CD14-positive monocyte (primary cell): ENCODE data around the gene CREB3L4. TPM values are rescaled to one million over a fixed set of nuclear protein-coding genes. Genes with fewer than 3 reads are reported as not detected.
"Not testable (repeated sequence)": the region's sequence is repeated elsewhere in the genome, so short reads cannot be mapped to it uniquely, and the experiment has no call there.

Experiments
- DNase-seq, 3 donors: peaks; one replicate each; pipeline ENCODE4 v3.0.0-alpha.2; 2011 to 2022
- H2AFZ ChIP-seq: 2 replicates; pipeline ENCODE4 v1.6.0; 2012; ENCODE audit warnings: mild to moderate bottlenecking, low read depth, low read length, inconsistent platforms; ENCODE audit not compliant: insufficient read depth, poor library complexity, severe bottlenecking
- H3K27ac ChIP-seq, 2 donors: 1 replicate in 1 of 2; 2 replicates in 1 of 2; pipeline ENCODE4 v1.5.1; 2012 to 2013; ENCODE audit warnings: low read length in 2 of 2, control low read depth in 1 of 2, inconsistent platforms in 1 of 2, low read depth in 1 of 2, mild to moderate bottlenecking in 1 of 2
- H3K27me3 ChIP-seq, 2 donors: one replicate each; pipeline versions ENCODE4 v1.6.0 to v1.6.1; 2011 to 2013; ENCODE audit warnings: low read length in 2 of 2; ENCODE audit not compliant: control insufficient read depth in 2 of 2, insufficient read depth in 2 of 2
- H3K36me3 ChIP-seq, 2 donors: replicated peaks in 1 of 2; 1 replicate in 1 of 2; 2 replicates in 1 of 2; pipeline versions ENCODE4 v1.5.1 to v1.6.1; 2012 to 2013; ENCODE audit warnings: low read length in 2 of 2, control low read depth in 1 of 2, inconsistent platforms in 1 of 2, mild to moderate bottlenecking in 1 of 2; ENCODE audit not compliant: insufficient read depth in 2 of 2, control insufficient read depth in 1 of 2
- H3K4me1 ChIP-seq, 2 donors: 1 replicate in 1 of 2; 2 replicates in 1 of 2; pipeline versions ENCODE4 v1.5.1 to v1.6.1; 2012 to 2013; ENCODE audit warnings: low read length in 2 of 2, control low read depth in 1 of 2, inconsistent platforms in 1 of 2, mild to moderate bottlenecking in 1 of 2, moderate library complexity in 1 of 2; ENCODE audit not compliant: insufficient read depth in 2 of 2, control insufficient read depth in 1 of 2
- H3K4me2 ChIP-seq: replicated peaks from 2 replicates; pipeline ENCODE3; 2012; ENCODE audit warnings: low read length, moderate library complexity, mild to moderate bottlenecking; ENCODE audit not compliant: poor library complexity, severe bottlenecking; ENCODE audit errors: extremely low read depth
- H3K4me3 ChIP-seq, 3 experiments: fragments of 200-600 bp in 1 of 3; sonication (generic) in 1 of 3; replicated peaks in 1 of 3; 1 replicate in 2 of 3; 2 replicates in 1 of 3; pipeline ENCODE4 v1.5.1; 2011 to 2013; ENCODE audit warnings: low read length in 3 of 3, mild to moderate bottlenecking in 3 of 3, control low read depth in 2 of 3, low read depth in 2 of 3, inconsistent platforms in 1 of 3, moderate library complexity in 1 of 3
- H3K79me2 ChIP-seq: 2 replicates; pipeline ENCODE4 v1.6.0; 2012; ENCODE audit warnings: mild to moderate bottlenecking, control low read depth, inconsistent platforms, low read length, moderate library complexity; ENCODE audit not compliant: insufficient read depth
- H3K9ac ChIP-seq: 2 replicates; pipeline ENCODE4 v1.6.0; 2017; ENCODE audit warnings: low read length, mild to moderate bottlenecking; ENCODE audit not compliant: insufficient read depth, poor library complexity, severe bottlenecking
- H3K9me3 ChIP-seq, 2 donors: replicated peaks in 1 of 2; 1 replicate in 1 of 2; 2 replicates in 1 of 2; pipeline versions ENCODE4 v1.5.1 to v1.6.1; 2012 to 2013; ENCODE audit warnings: low read length in 2 of 2, control low read depth in 1 of 2; ENCODE audit not compliant: control insufficient read depth in 1 of 2, insufficient read depth in 1 of 2
- H4K20me1 ChIP-seq: 2 replicates; pipeline ENCODE4 v1.6.0; 2012; ENCODE audit warnings: mild to moderate bottlenecking, low read length, control low read depth, moderate library complexity; ENCODE audit not compliant: insufficient read depth
- H3K27ac Mint-ChIP-seq, 7 donors: one replicate each; pipeline ENCODE4 v1.8.0; 2020; ENCODE audit warnings: mild to moderate bottlenecking in 7 of 7, mixed read lengths in 7 of 7, moderate library complexity in 6 of 7, inconsistent platforms in 2 of 7
- H3K27me3 Mint-ChIP-seq, 3 donors: one replicate each; pipeline ENCODE4 v1.8.0; 2021 to 2022; ENCODE audit warnings: low read depth in 3 of 3, mild to moderate bottlenecking in 3 of 3, mixed read lengths in 3 of 3, moderate library complexity in 3 of 3, inconsistent platforms in 1 of 3
- H3K36me3 Mint-ChIP-seq, 2 donors: one replicate each; pipeline ENCODE4 v1.8.0; 2020; ENCODE audit warnings: mixed read lengths in 2 of 2, inconsistent platforms in 1 of 2, mild to moderate bottlenecking in 1 of 2
- H3K4me1 Mint-ChIP-seq: one replicate; pipeline ENCODE4 v1.8.0; 2020; ENCODE audit warnings: mild to moderate bottlenecking, mixed read lengths
- H3K4me3 Mint-ChIP-seq, 2 donors: one replicate each; pipeline ENCODE4 v1.8.0; 2020; ENCODE audit warnings: mild to moderate bottlenecking in 2 of 2, mixed read lengths in 2 of 2, moderate library complexity in 1 of 2
- H3K9me3 Mint-ChIP-seq, 7 donors: one replicate each; pipeline ENCODE4 v1.8.0; 2020 to 2022; ENCODE audit warnings: mixed read lengths in 7 of 7, mild to moderate bottlenecking in 6 of 7, moderate library complexity in 6 of 7, inconsistent platforms in 2 of 7
- WGBS: methylation state at CpG from one replicate; pipeline ENCODE4 v1.1.5; 2013; ENCODE audit warnings: missing lambda C conversion rate; ENCODE audit not compliant: insufficient coverage; 5-methylcytosine and 5-hydroxymethylcytosine counted together
- intact Hi-C, 2 donors: fragments of 100-400 bp; cut with micrococcal nuclease; formaldehyde crosslinking; loops; one replicate each; pipeline versions ENCODE4 v1.15.0 to v1.15.1; 2023
- polyA plus RNA-seq, 3 donors: library from polyadenylated mRNA; depleted of rRNA in 1 of 3; unstranded in 2 of 3; stranded (reverse) in 1 of 3; fragments of 300-500 nt in 2 of 3; fragments of >200 nt in 1 of 3; fragmentation: Illumina TruSeq in 2 of 3; gene quantifications; 1 replicate in 2 of 3; 2 replicates in 1 of 3; pipeline ENCODE4 v1.2.3, GENCODE V29; 2012 to 2021
- TF ChIP-seq, protein P1 (sequence below): fragments of 200-600 bp; IDR thresholded peaks from one replicate; pipeline ENCODE4 v1.8.0; 2022; ENCODE audit warnings: antibody characterized with exemption, mild to moderate bottlenecking

The CREB3L4 gene
- polyA plus RNA-seq, 3 donors = 5.0 to 7.6 (median 6.8) TPM

DNA sequence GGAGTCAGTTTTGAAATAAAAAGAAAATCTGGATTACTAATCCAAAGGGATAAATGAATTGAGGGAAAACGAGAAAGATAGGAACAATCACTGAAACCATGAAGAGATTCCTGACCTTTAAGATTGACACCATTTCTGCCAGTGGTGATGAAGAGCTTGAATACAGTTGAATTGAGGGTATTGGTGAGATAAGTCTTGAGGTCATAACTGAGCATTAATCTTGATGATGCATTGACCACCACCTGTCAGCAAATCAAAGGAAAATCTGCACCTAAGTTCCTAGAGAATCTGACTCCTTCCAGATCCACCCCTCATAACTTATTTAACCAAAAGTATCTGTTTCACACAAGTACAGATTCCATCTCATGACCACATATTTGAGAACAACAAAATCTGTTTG is 44.4 kb downstream of the CREB3L4 start:
- Mint-ChIP-seq H3K4me3 (no peak overlapping the region), H3K36me3 (no peaks in the 10 kb centered on the region), H3K9me3 (peaks cover 0 to 3% (median 0%) of the 10 kb centered on the region in 7 donors), H3K4me1 (no peaks in the 10 kb centered on the region), H3K27ac (no peak overlapping the region), H3K27me3 (peaks cover 2 to 4% (median 2%) of the 10 kb centered on the region in 3 donors)
- WGBS = no CpG with 5 or more reads among the region's 1 CpG
- Histone ChIP-seq H4K20me1 (no peaks in the 10 kb centered on the region), H3K79me2 (no peaks in the 10 kb centered on the region), H3K4me1 (no peaks in the 10 kb centered on the region), H3K27ac (no peak overlapping the region), H3K4me3 (no peak overlapping the region), H2AFZ (no peak overlapping the region), H3K36me3 (no peaks in the 10 kb centered on the region), H3K9me3 (no peaks in the 10 kb centered on the region), H3K9ac (no peak overlapping the region), H3K27me3 (no peaks in the 10 kb centered on the region), H3K4me2 (no peak overlapping the region)
- intact Hi-C loops = no loop called here
- DNase-seq = no peak
- TF ChIP-seq, protein P1, sequence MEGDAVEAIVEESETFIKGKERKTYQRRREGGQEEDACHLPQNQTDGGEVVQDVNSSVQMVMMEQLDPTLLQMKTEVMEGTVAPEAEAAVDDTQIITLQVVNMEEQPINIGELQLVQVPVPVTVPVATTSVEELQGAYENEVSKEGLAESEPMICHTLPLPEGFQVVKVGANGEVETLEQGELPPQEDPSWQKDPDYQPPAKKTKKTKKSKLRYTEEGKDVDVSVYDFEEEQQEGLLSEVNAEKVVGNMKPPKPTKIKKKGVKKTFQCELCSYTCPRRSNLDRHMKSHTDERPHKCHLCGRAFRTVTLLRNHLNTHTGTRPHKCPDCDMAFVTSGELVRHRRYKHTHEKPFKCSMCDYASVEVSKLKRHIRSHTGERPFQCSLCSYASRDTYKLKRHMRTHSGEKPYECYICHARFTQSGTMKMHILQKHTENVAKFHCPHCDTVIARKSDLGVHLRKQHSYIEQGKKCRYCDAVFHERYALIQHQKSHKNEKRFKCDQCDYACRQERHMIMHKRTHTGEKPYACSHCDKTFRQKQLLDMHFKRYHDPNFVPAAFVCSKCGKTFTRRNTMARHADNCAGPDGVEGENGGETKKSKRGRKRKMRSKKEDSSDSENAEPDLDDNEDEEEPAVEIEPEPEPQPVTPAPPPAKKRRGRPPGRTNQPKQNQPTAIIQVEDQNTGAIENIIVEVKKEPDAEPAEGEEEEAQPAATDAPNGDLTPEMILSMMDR = no peak

- WGBS = 92% methylated on average over 10 of the region's 14 CpGs
- H4K20me1 ChIP-seq, intact Hi-C loops, H3K36me3 ChIP-seq, DNase-seq, H3K79me2 ChIP-seq, H3K9ac ChIP-seq, H3K27me3 Mint-ChIP-seq, H3K9me3 ChIP-seq, H3K4me2 ChIP-seq, H3K4me1 Mint-ChIP-seq, H2AFZ ChIP-seq, H3K27me3 ChIP-seq, H3K4me1 ChIP-seq, H3K4me3 Mint-ChIP-seq, H3K27ac ChIP-seq, H3K9me3 Mint-ChIP-seq, H3K36me3 Mint-ChIP-seq, H3K4me3 ChIP-seq, H3K27ac Mint-ChIP-seq: not testable (repeated sequence)
These were observed 44.8 kb downstream of the CREB3L4 start for GRCh38 chr1:154012543-154012942.
